ENCODE measurements around the gene CD247.

CD247 gene

GRCh38 chr1:167499664-167500101, 18.6 kb downstream of the CD247 start:
- no peak overlapping the region for H3K4me3 ChIP-seq (replicated peaks; ENCODE audit: low read depth, low read length)
- no peak for TF ChIP-seq CTCF (IDR thresholded peaks at IDR 0.05; ENCODE audit: low read depth, low read length, missing control alignments)
- no peak for DNase-seq (ENCODE audit: extremely low read depth, low read depth)

GRCh38 chr1:167499106-167499505, 19.2 kb downstream of the CD247 start:
- TF ChIP-seq CTCF (IDR thresholded peaks at IDR 0.05; ENCODE audit: low read depth, low read length, missing control alignments), result no peak
- no peak for DNase-seq (ENCODE audit: extremely low read depth, low read depth)
- no peak overlapping the region for H3K4me3 ChIP-seq (replicated peaks; ENCODE audit: low read depth, low read length)

- no peak overlapping the region for H3K4me3 ChIP-seq (replicated peaks; ENCODE audit: low read depth, low read length)
- no peak for TF ChIP-seq CTCF (IDR thresholded peaks at IDR 0.05; ENCODE audit: low read depth, low read length, missing control alignments)
- no peak for DNase-seq (ENCODE audit: extremely low read depth, low read depth)
Observed at GRCh38 chr1:167496797-167497619, 21.3 kb downstream of the CD247 start.

GRCh38 chr1:167493372-167493771, 25.0 kb downstream of the CD247 start:
- DNase-seq (ENCODE audit: extremely low read depth, low read depth), result no peak
- no peak for TF ChIP-seq CTCF (IDR thresholded peaks at IDR 0.05; ENCODE audit: low read depth, low read length, missing control alignments)
- H3K4me3 ChIP-seq (replicated peaks; ENCODE audit: low read depth, low read length), result no peak overlapping the region

- no peak overlapping the region for H3K4me3 ChIP-seq (replicated peaks; ENCODE audit: low read depth, low read length)
- TF ChIP-seq CTCF (IDR thresholded peaks at IDR 0.05; ENCODE audit: low read depth, low read length, missing control alignments), result no peak
- DNase-seq (ENCODE audit: extremely low read depth, low read depth), result no peak
Observed at GRCh38 chr1:167492481-167492910, 25.8 kb downstream of the CD247 start.

- H3K4me3 ChIP-seq (replicated peaks; ENCODE audit: low read depth, low read length), result no peak overlapping the region
- DNase-seq (ENCODE audit: extremely low read depth, low read depth), result no peak
- TF ChIP-seq CTCF (IDR thresholded peaks at IDR 0.05; ENCODE audit: low read depth, low read length, missing control alignments), result no peak
Observed at GRCh38 chr1:167491586-167492461, 26.5 kb downstream of the CD247 start.

All from HFF-Myc (cell line).